GM19099 (cell line): ENCODE measurements around the gene LRIF1.

Experiments used
- POLR2A ChIP-seq: IDR thresholded peaks from 3 replicates; pipeline ENCODE4 v1.6.1; 2011; ENCODE audit warnings: low read depth; ENCODE audit not compliant: insufficient read length; ENCODE audit errors: extremely low read depth

LRIF1 gene

GRCh38 chr1:110903853-110904500 is 59.7 kb downstream of the LRIF1 start:
- no peak for TF ChIP-seq POLR2A

DNA sequence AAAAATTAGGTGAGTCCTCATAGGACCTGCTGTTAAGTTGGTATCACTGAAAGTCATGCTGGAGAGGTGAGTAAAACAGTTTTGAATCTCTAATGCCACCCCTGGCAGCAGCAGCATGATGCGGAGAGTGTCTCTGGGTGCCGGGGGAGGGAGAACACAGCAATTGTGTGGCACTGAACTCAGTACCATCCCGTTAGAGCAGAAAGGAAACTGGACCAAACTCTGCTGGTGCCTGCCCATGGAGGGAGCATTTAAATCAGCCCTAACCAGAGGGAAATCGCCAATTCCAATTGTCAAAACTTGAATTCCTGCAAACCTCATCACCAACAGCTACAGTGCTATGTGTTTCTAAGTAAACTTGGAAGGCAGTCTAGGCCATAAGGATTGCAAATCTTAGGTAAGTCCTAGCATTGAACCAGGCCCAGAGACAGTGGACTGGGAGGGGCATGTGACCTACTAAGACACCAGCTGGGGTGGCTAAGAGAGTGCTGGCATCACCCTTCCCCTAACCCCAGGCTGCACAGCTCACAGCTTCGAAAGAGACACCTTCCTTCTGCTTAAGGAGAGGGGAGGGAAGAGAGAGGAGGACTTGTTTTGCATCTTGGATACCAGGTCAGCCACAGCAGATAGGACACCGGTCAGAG is 60.8 kb downstream of the LRIF1 start:
- TF ChIP-seq POLR2A = peak; percentile 13

DNA sequence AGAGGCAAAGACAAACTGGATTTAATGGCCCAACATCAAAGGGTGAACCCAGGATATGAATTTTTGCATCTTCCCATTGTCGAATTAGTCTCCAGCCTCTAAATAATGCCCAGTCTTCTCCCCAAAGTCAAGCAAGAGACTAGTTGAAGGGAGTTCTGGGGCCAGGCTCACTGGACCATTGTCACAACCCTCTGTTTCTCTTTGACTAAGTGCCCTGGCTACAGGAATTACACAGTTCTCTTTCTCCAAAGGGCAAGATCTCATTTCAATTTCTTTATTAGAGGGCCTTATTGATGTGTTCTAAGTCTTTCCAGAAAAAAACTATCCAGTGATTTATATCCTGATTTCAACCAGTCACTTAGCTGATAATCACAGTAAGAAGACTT is 64.3 kb downstream of the LRIF1 start:
- no peak for TF ChIP-seq POLR2A

DNA sequence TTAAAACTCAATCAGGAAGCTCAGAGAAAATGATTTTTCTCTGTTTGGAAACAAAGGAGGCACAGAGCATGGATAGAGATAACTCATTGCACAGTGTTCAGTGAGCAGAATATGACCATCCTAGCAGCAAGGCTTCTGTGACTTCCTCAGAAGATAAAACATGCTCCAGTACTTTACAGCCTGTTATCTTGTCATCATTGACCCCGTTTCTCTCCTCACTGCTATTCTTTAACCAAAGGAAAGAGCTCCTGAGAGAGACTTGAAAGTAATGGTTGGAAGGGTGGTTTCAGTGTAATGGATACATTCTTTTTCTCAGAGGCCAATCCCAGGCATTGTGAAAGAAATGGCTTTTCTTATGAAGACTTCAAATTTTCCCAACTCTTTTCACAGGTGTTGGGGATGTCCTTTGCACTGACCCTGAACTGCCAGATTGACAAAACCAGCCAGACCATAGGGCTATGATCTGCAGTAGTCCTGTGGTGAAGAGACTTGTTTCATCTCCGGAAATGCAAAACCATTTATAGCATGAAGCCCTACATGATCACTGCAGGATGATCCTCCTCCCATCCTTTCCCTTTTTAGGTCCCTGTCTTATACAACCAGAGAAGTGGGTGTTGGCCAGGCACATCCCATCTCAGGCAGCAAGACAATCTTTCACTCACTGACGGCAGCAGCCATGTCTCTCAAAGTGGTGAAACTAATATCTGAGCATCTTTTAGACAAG is 64.8 kb downstream of the LRIF1 start:
- no peak for TF ChIP-seq POLR2A

GRCh38 chr1:110897681-110898080 is 66.0 kb downstream of the LRIF1 start:
- no peak for TF ChIP-seq POLR2A
